OCI-M2 (cell line): ENCODE results near the gene INKA2.

Source experiments
- DNase-seq: peaks from one replicate; lab custom pipeline; 2025; ENCODE audit not compliant: unreplicated experiment; lab: John Stamatoyannopoulos, UW

INKA2 gene

DNA sequence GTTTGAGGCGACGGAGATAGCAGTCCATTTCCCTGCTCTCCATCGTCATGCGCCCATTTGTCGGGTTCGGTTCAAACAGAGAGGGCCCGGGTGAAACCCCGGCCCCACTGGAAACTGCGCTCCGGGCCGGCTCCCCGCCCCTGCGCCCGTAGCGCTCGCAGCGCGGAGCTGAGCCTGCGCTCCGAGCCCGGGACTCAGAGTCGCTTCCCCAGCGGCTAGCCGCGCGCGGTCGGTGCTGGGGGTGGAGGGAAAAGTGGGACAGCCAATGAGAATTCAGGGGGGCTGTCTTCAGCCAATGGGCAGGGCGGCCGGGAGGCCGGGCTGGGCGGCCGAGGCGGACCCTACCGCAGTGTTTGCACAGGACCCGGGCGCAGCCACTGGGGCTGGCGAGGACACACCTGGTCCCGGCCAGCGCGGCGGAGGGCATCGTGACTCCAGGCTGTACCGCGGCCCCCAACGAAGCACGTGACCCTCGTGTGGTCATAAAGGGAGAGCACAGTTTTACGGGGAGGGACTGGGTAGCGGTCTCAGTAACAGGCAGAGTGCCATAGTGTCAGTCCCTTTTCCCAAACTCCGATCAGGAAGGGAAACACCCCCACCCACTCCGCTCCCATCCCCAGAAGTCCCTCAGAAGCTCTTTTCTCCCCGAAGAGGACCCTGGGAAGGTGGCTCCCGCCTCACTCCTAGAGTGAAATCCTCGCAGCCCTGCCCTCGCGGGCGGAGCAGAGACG is at the start of gene INKA2:
Gene INKA2 (minus strand): TSS at position 202 of the 731 bp plus-strand sequence. CDS start 153 bp downstream, at position 49.
- peak; percentile 71 for DNase-seq

DNA sequence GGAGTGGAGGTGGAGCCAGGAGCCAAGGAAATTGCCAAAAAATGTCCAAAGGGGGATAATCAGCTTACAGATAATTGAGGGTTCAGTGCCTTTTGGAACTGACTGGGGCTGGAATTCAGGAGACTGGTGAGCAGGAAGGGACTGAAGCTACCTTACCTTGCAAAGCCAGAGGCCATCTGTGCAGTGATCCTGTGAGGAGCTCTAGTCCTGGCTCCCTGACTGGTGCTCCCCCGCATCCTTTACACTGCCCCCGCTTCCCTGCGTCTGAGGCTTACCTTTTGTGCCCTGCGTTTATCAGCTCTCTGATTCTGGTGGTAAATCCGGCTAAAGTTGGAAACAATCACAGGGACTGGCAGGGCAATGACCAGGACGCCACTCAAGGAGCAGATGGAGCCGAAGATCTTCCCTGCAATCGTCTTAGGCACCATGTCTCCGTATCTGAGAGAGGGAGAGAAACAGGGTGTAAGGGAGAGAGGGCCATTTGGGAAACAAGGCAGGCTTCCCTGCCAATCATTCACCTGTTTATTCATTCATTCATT is 47.5 kb upstream of the INKA2 start:
- DNase-seq: no peak

DNA sequence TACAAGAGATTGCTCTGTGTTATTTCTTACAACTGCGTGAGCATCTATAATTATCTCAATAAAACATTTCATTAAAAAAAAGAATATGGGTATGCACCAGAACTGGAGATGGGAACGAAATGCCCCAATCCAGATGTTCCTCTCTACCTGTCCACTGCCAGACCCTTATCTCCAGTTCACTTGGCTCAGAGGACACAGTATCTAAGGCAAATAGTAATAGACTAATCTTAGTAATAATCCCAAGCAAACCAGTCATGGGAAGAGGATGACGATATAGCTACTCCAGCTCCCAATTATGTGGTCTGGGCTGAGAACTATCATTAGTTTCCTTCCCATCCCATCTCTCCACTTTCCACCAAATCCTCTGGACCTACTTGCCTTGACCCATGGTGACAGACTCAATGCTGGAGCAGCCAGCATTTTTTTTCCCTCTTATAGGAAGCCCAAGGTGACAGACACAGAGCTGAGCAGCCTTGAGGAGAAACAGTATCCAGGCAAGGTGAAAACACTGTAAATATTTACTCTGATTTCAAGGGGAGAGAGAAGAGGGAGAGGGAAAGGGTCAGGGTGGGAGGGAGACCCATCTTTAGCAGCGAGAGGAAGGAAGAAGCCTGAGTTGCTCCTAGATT is 45.2 kb upstream of the INKA2 start:
- no peak for DNase-seq

DNA sequence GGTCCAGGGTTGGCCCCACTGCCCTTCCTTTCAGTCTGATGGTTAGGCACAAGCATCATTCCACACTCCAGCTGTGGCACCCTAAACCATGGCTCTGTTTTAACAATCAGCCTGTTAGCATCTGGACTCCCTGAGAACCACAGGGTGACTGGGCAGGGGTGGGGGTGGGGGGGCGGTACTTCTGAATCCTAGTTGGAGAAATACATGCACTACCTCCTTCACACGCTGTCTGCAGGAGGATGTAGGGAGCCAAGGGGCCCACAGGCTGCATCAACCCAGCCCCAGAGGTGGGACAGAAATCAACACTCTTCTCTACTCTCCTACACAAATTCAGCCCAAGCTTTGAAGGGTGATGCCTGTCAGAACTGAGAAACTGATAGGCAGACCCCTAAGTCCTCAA is 40.4 kb upstream of the INKA2 start:
- DNase-seq: no peak

DNA sequence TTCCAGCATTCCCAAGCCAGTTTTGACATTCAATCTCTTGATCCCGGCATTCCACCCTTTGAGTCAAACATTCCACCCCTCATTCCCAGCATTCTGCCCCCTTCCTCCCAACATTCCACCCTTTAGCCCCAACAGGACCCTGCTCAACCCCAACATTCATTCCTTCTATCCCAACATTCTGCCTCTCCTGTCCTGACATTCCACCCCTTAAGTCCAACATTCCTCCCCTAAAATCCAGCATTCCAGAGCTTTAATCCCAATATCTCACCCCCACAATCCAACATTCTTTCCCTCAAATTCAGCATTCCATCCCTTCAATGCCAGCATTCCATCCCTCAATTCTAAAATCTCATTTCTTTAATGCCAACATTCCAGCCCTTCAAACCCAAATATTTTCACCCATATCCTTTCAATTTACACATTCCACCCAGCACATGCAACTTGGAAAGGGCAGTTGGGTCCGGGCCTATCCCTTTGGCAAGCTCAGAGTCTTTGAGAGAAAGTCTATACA is 39.4 kb upstream of the INKA2 start:
- DNase-seq: no peak

DNA sequence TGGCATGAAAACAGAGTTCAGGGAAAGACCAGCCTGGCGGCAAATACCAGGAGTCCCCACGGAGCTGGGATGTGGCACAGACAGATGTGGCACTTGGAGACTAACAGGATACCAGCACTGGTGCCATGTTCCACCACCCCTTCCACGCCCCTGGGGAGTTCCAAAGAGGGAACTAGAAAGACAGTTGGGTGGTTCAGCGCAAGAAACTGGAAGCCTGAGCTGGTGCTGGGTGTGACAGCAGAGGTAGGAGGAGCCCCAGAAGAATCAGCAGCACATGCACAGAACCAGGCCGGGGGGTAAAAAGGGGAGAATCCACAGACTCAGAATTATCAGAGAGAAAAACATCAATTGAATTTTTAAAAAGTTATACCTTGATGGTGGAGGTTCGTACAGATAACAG is 38.9 kb upstream of the INKA2 start:
- DNase-seq: no peak

DNA sequence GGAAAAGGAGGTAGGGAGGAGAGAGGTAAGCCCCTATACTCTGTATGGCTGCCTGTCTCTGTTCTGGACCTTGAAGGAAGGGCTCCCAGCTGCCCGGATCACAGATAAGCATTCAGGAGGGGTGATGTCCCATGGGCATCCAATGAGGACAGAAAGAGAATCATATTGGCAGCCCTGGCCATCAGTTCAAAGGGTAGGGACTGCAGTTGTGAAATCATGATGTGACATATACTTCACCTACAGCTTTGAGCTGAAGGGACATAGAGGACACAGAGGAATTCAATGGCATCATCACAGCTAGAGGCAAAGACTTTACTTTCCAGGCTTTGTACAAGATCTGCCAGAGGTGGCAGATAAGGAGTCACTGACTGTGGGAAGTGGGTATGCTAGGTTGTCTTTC is 38.1 kb upstream of the INKA2 start:
- no peak for DNase-seq

DNA sequence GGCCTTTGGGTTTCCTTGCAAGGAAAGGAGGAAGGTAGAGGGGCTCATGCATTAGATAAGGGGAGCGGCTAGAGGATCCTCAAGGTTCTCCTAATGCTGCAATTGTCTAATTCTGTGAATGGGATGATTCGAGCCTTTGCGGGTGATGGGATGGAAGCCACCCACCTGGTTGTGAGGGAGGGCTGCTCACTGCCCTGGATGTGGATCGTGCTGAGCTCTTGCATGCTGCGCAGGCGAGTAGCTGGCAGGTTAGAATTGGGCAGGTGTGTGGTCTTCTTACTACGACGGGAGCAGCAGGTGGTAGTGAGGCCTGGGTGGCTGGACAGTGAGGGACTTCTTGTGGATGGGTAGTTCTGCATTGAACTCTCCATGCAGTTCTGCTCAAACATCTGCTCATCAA is 37.7 kb upstream of the INKA2 start:
- no peak for DNase-seq

DNA sequence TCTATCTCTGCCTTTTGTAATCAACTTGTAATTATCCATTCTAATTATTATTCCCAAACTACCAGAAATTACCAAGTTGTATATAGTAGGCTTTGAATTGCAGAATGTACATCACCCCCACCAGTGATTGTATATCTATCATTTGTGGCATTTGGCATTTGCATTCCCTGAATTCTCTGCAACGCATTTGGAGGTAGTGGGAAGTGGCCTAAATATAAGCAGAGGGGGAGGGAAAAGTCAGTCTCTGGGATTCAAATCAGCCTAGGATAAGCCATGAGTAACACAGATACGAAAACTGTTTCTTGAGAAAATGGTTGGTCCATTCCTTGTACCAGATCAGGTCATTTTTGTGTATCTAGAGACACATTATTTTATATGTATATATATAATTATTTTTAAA is 37.2 kb upstream of the INKA2 start:
- no peak for DNase-seq

DNA sequence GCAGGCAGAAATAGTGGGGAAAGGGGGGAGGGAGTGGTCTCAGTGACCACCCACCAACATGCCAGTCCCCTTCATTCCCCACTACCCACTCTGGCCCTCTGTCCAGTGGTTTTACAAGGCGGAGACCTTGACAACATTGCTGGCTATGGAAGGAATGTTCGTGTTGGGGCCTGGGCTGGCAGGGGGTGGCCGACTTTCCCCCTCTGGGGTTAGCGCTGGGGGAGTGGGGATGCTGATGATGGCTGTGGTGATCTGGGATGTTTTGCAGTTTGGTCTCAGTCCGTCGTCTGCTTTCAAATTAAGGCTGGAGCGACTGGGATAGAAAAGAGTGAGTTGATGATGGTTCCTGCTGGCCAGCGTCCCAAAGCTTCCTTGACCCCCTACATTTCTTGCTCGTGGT is 36.8 kb upstream of the INKA2 start:
- no peak for DNase-seq

DNA sequence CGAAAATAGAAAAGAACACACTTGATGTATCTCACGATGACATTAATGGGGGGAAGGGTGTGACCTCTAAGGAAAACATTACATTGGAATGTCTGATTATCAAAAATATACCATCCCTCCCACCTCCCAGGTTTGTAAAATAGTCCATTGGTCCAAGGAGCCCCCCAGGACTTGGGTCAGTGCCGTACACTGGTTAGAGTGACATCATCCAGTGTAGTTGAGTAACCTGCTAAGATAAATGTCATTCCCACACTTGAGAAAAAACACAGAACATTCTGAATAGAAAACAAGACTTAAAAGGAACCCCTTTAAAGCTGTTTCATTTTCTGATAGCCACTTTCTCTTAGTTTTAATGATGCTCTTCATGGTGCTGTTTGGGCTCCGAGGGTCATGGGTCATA is 31.7 kb upstream of the INKA2 start:
- DNase-seq: no peak

DNA sequence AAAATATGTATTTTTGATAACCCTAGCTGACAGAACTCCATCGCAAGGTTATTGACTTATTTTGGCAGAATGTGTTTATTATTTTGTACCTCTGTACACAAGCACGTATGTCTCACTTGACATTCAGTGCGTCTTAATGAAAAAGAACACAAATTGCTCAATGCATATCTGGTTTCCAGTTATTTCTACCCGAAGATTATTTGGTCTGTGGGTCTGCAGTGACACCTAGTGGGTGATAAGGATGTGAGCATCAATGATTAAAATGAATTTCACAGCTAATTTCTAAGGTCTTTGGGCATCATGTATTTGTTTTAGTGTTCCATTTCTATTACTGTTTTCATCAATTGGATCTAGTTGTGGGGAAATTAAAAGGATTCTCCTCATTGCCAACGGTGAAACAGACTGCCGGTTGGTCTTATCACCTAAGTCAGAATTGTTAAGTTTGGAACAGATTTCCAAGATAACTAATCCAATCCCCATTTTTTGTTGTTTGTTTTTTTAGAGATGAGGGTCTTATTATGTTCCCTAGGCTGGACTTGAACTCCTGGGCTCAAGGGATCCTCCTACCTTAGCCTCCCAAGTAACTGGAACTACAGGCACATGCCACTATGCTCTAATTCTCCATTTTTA is 30.4 kb upstream of the INKA2 start:
- no peak for DNase-seq

DNA sequence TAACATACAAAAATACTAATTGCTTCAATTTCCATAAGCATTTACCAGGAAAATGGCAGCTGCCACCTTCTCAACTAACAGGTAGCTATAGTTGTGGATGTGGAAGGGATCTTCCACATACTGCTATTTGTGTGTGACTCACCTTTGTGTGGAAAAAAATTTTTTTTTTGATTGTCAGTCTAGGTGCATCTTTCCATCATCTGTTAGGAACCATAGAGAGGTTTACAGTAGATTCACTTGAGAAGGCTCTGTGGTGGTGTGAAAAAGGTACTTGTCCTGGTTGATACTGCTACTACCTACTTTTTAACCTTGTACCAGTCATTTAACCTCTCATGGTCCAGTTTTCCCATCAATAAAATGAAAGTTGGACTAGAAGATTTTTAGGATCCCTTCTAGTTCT is 29.4 kb upstream of the INKA2 start:
- no peak for DNase-seq

DNA sequence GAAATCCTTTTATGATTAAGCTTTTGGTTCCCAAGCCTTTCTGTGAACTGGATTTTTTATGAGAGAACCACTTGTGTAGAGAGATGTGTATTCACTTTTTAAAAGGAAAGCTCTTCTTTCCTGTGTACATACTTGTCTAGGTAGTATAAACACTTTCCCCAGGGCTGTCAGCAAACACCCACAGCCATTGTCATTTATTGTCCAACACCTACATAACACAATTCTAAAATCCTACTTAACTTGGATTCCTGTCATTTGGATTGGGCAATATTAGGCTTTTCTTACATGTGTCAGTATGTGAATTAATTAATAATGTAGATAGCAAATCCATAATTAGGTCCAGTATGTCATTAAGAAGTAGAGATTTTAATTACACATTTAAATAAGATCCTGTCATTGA is 28.8 kb upstream of the INKA2 start:
- no peak for DNase-seq

DNA sequence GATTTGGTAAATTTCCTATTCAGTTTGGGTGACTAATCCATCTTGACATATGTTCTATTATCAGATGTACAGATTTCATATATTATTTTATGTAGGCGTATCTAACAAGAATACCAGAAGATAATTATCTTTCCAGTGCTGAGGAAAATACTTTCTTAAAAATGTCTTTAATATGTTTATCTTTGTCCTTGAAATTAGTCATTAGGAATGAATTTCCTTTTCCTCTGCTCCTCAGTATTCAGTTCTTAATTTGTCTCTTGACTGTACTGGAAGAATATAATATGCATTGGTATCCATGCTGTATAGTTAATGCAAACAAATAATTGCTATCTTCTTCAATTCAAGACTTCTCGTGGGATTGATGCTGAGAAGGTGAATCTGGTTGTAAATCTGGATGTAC is 23.1 kb upstream of the INKA2 start:
- DNase-seq: no peak

DNA sequence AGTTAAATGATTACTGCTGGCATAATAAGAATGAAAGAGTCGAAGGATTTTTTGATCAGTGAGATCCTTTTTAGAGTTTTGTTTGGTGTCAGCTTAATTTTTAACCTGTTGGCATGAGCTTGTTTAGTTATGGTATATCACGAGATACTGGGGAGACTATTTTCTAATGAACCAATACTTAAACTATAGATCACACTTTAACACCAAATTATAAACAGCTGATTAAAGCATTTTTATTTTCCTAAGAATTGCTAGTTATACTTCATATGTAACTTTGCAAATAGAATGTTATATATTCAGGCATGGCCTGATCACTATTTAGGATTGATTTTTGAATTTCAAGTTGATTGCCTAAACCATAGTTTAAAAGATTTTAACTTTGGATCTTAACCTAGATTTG is 22.5 kb upstream of the INKA2 start:
- no peak for DNase-seq

DNA sequence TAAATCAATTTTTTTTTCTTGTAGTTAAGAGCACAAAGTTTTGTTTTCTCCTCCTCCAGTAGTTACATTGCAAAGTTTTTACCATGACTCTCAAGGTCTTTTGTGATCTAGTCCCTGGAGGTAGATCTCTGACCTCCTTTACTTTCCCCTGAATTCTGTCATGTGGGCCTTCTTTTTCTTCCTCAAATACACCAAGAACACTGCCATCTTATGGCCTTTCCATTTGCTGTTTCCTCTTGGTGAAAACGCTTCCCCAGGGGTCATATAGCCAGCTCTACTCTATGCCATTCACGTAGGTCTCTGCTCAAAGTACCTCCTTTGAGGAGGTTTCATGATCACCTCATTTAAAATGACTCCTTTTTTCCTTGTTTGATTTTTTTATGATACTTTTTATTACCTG is 19.2 kb upstream of the INKA2 start:
- DNase-seq: no peak

DNA sequence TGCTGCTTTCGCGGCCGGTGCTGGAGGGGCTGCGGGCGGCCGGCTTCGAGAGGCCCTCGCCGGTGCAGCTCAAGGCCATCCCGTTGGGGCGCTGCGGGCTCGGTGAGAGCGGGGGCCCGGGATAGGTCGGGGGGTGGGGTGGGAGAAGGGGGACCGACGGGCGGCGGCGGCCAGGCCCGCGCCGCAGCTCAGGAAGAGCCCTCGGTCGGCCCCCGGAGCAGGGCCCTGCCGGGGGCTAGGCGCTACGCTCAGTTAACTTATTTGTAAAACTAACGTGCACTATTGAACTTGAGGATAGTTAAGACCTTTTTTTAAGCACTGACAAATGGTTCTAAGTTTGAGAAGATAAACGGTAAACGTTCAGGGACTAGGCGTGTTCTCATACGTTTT is 16.9 kb upstream of the INKA2 start:
- DNase-seq: no peak

DNA sequence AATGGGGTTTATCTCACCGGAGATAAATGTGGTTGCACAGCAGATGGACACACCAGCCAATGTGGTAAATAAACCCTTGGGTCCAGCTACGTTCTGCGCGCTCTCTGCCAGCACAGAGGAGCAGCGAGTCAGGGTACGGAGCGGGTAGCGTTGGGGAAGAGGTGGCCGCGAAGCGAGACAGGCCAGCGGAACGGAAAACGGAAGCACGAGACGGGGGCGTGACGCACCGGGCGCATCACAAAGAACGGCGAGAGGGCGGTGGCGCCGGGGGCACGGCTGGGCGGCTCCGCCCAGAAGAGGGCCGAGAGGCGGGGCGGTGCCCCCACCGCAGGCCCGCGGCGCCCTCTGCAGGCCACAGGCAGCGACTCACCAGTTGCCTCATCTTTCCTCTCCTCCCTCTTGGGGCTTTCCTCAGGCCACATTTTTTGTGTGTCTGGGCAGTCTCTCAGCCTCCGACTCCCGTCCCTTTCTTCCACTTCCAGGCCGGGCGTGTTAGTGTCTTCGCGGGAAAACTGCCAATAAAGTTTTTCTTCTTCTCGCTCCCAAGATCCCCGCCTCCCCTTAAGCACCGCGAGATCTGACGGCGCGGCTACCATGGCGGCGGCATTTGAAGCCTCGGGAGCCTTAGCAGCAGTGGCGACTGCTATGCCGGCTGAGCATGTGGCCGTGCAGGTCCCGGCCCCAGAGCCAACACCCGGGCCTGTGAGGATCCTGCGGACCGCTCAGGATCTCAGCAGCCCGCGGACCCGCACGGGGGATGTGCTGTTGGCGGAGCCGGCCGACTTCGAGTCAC is 16.3 kb upstream of the INKA2 start, which contains the start of gene DDX20:
Gene DDX20 (plus strand): TSS at position 571 of the 793 bp plus-strand sequence. CDS start 24 bp downstream, at position 595.
- DNase-seq: peak; percentile 72

DNA sequence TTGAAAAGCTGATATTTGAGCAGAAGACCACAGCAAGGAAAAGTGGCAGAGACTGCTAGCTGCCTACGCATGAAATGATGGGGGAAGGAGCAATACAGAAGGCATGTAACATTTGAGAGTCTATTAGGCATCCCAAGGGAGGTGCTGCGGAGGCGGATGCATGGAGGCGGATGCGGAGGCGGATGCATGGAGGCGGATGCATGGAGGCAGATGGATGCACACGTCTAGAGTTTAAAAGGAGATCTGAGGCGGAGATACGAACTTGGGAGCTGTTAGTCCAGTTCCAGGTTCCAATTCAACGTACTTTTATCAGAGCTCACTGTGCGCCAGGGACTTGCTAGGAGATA is 15.8 kb upstream of the INKA2 start:
- DNase-seq: no peak

DNA sequence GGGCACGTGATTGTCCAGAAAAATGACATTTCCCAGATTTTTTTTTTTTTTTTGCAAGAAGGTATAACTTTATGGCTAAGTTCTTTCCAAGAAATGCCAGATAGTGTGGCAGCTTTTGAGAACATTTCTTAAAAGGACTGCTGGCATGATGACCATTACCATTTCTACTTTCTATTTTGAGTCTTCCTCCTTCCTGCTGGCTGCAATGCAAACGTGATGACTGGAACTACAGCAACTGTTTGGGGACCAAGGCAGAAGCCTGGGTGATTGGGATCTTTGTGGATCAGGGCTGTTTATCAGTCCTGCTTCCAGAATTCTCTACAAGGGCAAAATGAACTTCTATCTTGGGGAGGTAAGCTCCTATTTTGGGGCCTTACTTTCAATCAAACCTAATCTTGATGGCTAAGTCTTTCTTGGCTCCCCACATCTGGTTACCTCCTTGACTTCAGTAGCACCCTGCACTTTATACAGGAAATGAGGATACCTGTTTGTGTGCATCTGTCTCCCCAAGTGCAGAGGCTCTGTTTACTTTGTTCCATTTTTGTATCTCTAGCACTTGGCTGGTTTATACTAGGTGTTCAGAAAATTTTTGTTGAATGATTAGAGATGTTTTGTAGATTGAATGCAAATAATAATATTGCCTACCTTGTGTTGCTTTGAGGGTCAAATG is 12.8 kb upstream of the INKA2 start:
- DNase-seq: no peak
